GM19023 (cell line): ENCODE measurements around the gene CBX2.

Source experiments
- ATAC-seq: cut with Tn5 transposase; IDR thresholded peaks from one replicate; pipeline ENCODE4 v1.9.1; 2021; ENCODE audit warnings: mild to moderate bottlenecking, moderate library complexity; ENCODE audit not compliant: unreplicated experiment

CBX2 gene

GRCh38 chr17:79811011-79811867 is 33.3 kb downstream of the CBX2 start:
- no peak for ATAC-seq

GRCh38 chr17:79811868-79812352 is 34.0 kb downstream of the CBX2 start:
- ATAC-seq: no peak

- no peak for ATAC-seq
These were observed 34.7 kb downstream of the CBX2 start for GRCh38 chr17:79812353-79813258.

- ATAC-seq: no peak
These were observed 35.6 kb downstream of the CBX2 start for GRCh38 chr17:79813297-79814126.

GRCh38 chr17:79814127-79814973 is 36.4 kb downstream of the CBX2 start:
- no peak for ATAC-seq

GRCh38 chr17:79814974-79815835 is 37.3 kb downstream of the CBX2 start:
- no peak for ATAC-seq

GRCh38 chr17:79815836-79816461 is 38.0 kb downstream of the CBX2 start:
- ATAC-seq: no peak

GRCh38 chr17:79818026-79818758 is 40.2 kb downstream of the CBX2 start:
- ATAC-seq: no peak

GRCh38 chr17:79819085-79819484 is 41.1 kb downstream of the CBX2 start:
- no peak for ATAC-seq

GRCh38 chr17:79819534-79820276 is 41.8 kb downstream of the CBX2 start:
- no peak for ATAC-seq

GRCh38 chr17:79820959-79821330 is 43.0 kb downstream of the CBX2 start:
- no peak for ATAC-seq

- ATAC-seq: no peak
These were observed 43.6 kb downstream of the CBX2 start for GRCh38 chr17:79821331-79822095.

- no peak for ATAC-seq
These were observed 44.7 kb downstream of the CBX2 start for GRCh38 chr17:79822583-79823124.

- ATAC-seq: no peak
These were observed 46.3 kb downstream of the CBX2 start for GRCh38 chr17:79824234-79824633.

- ATAC-seq: no peak
These were observed 47.1 kb downstream of the CBX2 start for GRCh38 chr17:79824893-79825579.

- ATAC-seq: no peak
These were observed 47.6 kb downstream of the CBX2 start for GRCh38 chr17:79825580-79825921.
